HG02798 (cell line): ENCODE data around the gene FNDC3B.

Experiments used
- ATAC-seq: cut with Tn5 transposase; IDR thresholded peaks from one replicate; pipeline ENCODE4 v1.9.1; 2021; ENCODE audit warnings: mild to moderate bottlenecking; ENCODE audit not compliant: unreplicated experiment, poor library complexity

Gene FNDC3B

GRCh38 chr3:172449466-172450149, 410.2 kb downstream of the FNDC3B start:
- no peak for ATAC-seq
